Keratinocyte (primary cell): ENCODE data around the gene TECR. TPM values are rescaled to one million over a fixed set of nuclear protein-coding genes. Genes with fewer than 3 reads are reported as not detected.

ENCODE experiments used
- DNase-seq: peaks from one replicate; pipeline ENCODE4 v3.0.0-alpha.2; 2011; ENCODE audit warnings: low read depth, missing footprints, low spot score
- FAIRE-seq: peaks from 2 replicates; lab custom pipeline; 2011; peaks lifted over from hg19 to GRCh38; lab: Jason Lieb, UNC
- H2AFZ ChIP-seq: 2 replicates; pipeline ENCODE4 v1.6.0; 2012; ENCODE audit warnings: low read length, control low read depth, inconsistent platforms; ENCODE audit not compliant: control insufficient read depth
- H3K27ac ChIP-seq: 2 replicates; pipeline ENCODE4 v1.5.1; 2011; ENCODE audit warnings: low read length; ENCODE audit not compliant: control insufficient read depth, insufficient read depth
- H3K27me3 ChIP-seq: 3 replicates; pipeline ENCODE4 v1.6.0; 2011; ENCODE audit warnings: low read length; ENCODE audit not compliant: control insufficient read depth, insufficient read depth; ENCODE audit errors: extremely low read depth
- H3K36me3 ChIP-seq, 2 experiments: 2 replicates in 1 of 2; 3 replicates in 1 of 2; pipeline ENCODE4 v1.5.1; 2011; ENCODE audit warnings: low read length in 2 of 2, mild to moderate bottlenecking in 1 of 2; ENCODE audit not compliant: control insufficient read depth in 2 of 2, insufficient read depth in 2 of 2; ENCODE audit errors: extremely low read depth in 1 of 2
- H3K4me1 ChIP-seq: 3 replicates; pipeline ENCODE4 v1.5.1; 2011; ENCODE audit warnings: low read length; ENCODE audit not compliant: control insufficient read depth, insufficient read depth; ENCODE audit errors: extremely low read depth
- H3K4me2 ChIP-seq: 3 replicates; pipeline ENCODE4 v1.6.0; 2011; ENCODE audit warnings: low read depth, low read length; ENCODE audit not compliant: control insufficient read depth, insufficient read depth; ENCODE audit errors: extremely low read depth
- H3K4me3 ChIP-seq, 3 experiments: fragments of 200-600 bp in 1 of 3; sonication (generic) in 1 of 3; 2 replicates in 2 of 3; 3 replicates in 1 of 3; pipeline ENCODE4 v1.5.1; 2011 to 2016; ENCODE audit warnings: low read length in 3 of 3, mild to moderate bottlenecking in 3 of 3, control low read depth in 2 of 3, inconsistent platforms in 1 of 3, low read depth in 1 of 3, mixed read lengths in 1 of 3, mixed run types in 1 of 3, moderate library complexity in 1 of 3; ENCODE audit not compliant: control insufficient read depth in 2 of 3, insufficient read depth in 2 of 3; ENCODE audit errors: extremely low read depth in 1 of 3
- H3K79me2 ChIP-seq: 2 replicates; pipeline ENCODE4 v1.6.0; 2012; ENCODE audit warnings: low read length; ENCODE audit not compliant: control insufficient read depth, insufficient read depth
- H3K9ac ChIP-seq: 3 replicates; pipeline ENCODE4 v1.6.0; 2011; ENCODE audit warnings: low read length; ENCODE audit not compliant: control insufficient read depth, insufficient read depth; ENCODE audit errors: extremely low read depth
- H3K9me1 ChIP-seq: 3 replicates; pipeline ENCODE4 v1.6.0; 2011; ENCODE audit warnings: low read length; ENCODE audit not compliant: control insufficient read depth, insufficient read depth; ENCODE audit errors: extremely low read depth
- H3K9me3 ChIP-seq: 2 replicates; pipeline ENCODE4 v1.5.1; 2012; ENCODE audit warnings: low read depth, low read length; ENCODE audit not compliant: control insufficient read depth
- H4K20me1 ChIP-seq: 3 replicates; pipeline ENCODE4 v1.6.0; 2011; ENCODE audit warnings: low read length; ENCODE audit not compliant: control insufficient read depth, insufficient read depth; ENCODE audit errors: extremely low read depth
- EZH2 ChIP-seq: IDR thresholded peaks from one replicate; pipeline ENCODE4 v1.6.1; 2012; ENCODE audit warnings: inconsistent platforms, mild to moderate bottlenecking, low read length, moderate library complexity
- dilution Hi-C: fragments of 300-500 bp; cut with MboI; formaldehyde crosslinking; loops from one replicate; pipeline ENCODE4 v1.7.0; 2020; ENCODE audit warnings: low sequenced_read_pairs; ENCODE audit not compliant: extremely low pct_ligation_motif_present
- polyA plus RNA-seq, 5 experiments: library from polyadenylated mRNA; depleted of rRNA in 3 of 5; stranded (reverse) in 3 of 5; stranded (forward) in 1 of 5; unstranded in 1 of 5; fragments of >200 nt; gene quantifications; 1 replicate in 1 of 5; 2 replicates in 3 of 5; 3 replicates in 1 of 5; pipeline versions ENCODE4 v1.2.1 to v1.2.3, GENCODE V29; 2011 to 2012; ENCODE audit warnings: missing spikeins in 2 of 5, low read depth in 1 of 5, low replicate concordance in 1 of 5
- TF ChIP-seq, protein P1 (sequence below), 3 experiments: IDR thresholded peaks in 1 of 3; conservative IDR thresholded peaks in 1 of 3; optimal IDR thresholded peaks in 1 of 3; 2 replicates in 2 of 3; 3 replicates in 1 of 3; pipeline versions ENCODE3 to v1.5.1; 2011; ENCODE audit warnings: low read length in 3 of 3, mild to moderate bottlenecking in 3 of 3, moderate library complexity in 2 of 3, control low read depth in 1 of 3, inconsistent platforms in 1 of 3; ENCODE audit not compliant: insufficient read depth in 2 of 3; ENCODE audit errors: extremely low read depth in 1 of 3

TECR gene
- polyA plus RNA-seq, 1 donor (not counting 4 experiments of a cell fraction or from before 2014, with no cell fraction given), result 92.3 TPM

DNA sequence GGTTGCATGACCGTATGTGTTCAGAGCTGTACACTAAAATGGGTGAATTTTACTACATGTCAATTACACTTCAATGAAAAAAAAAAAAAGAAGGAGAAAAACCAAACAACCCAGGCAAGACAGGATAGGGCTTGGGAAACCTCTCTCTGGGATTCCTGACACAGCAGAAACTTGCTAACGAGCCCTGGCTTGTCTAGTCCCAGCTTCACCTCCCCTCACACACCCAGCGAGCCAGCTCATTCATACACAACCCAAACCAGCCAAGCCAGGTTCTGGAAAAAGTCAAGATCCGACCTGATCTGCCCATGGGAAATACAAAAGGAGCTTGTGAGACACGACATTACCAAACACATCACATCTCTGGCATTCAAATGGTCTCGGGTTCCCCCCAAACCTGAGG, 3.7 kb upstream of the TECR start:
- no peak for DNase-seq
- H3K4me2 ChIP-seq, result peak overlapping the region; percentile 95

DNA sequence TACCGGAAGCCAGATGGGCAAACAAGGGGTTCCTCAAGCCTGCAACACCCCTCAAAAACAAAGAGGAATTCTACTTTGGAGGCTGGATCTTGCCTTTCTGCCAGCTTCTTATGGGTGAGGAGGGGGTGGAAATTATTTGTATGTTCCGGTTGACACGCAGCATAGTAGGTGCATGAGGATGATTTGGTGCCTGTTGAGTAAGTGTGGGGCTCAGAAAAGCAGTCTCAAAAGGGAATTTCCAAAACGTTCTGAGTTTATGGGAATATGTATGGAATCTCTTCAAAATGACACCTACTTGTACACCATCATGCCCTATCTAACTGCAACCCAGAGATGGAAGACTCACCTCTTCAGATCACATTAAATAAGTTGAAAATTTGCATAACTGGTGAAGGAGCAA, 3.0 kb upstream of the TECR start:
- TF ChIP-seq, protein P1, sequence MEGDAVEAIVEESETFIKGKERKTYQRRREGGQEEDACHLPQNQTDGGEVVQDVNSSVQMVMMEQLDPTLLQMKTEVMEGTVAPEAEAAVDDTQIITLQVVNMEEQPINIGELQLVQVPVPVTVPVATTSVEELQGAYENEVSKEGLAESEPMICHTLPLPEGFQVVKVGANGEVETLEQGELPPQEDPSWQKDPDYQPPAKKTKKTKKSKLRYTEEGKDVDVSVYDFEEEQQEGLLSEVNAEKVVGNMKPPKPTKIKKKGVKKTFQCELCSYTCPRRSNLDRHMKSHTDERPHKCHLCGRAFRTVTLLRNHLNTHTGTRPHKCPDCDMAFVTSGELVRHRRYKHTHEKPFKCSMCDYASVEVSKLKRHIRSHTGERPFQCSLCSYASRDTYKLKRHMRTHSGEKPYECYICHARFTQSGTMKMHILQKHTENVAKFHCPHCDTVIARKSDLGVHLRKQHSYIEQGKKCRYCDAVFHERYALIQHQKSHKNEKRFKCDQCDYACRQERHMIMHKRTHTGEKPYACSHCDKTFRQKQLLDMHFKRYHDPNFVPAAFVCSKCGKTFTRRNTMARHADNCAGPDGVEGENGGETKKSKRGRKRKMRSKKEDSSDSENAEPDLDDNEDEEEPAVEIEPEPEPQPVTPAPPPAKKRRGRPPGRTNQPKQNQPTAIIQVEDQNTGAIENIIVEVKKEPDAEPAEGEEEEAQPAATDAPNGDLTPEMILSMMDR (optimal IDR thresholded peaks at IDR 0.05 in 1 of 3, IDR thresholded peaks at IDR 0.05 in 1 of 3, conservative IDR thresholded peaks at IDR 0.05 in 1 of 3; ENCODE audit: extremely low read depth in 1 of 3, insufficient read depth in 2 of 3, low read length in 3 of 3), result no peak
- TF ChIP-seq EZH2, result no peak
- dilution Hi-C loops, result no loop called here
- no peak for DNase-seq
- Histone ChIP-seq H3K27me3 (no peaks in the 10 kb centered on the region), H3K36me3 (no peaks in the 10 kb centered on the region), H3K4me3 (peak overlapping the region; percentile 10 to 54 (median 47)), H2AFZ (no peak overlapping the region), H3K4me1 (peaks cover 33% of the 10 kb centered on the region), H4K20me1 (no peaks in the 10 kb centered on the region), H3K9me3 (no peaks in the 10 kb centered on the region), H3K4me2 (peak overlapping the region; percentile 95), H3K9ac (peak overlapping the region; percentile 83), H3K27ac (peak overlapping the region; percentile 99), H3K79me2 (peaks cover 20% of the 10 kb centered on the region), H3K9me1 (peaks cover 2% of the 10 kb centered on the region)
- FAIRE-seq, result no peak

More for the DNA sequence above, 3.7 kb upstream of the TECR start:
- Histone ChIP-seq H3K79me2 (peaks cover 13% of the 10 kb centered on the region), H3K36me3 (no peaks in the 10 kb centered on the region), H3K27ac (peak overlapping the region; percentile 99), H3K4me1 (peaks cover 34% of the 10 kb centered on the region), H2AFZ (no peak overlapping the region), H3K9ac (peak overlapping the region; percentile 83), H3K9me1 (peaks cover 2% of the 10 kb centered on the region), H3K9me3 (no peaks in the 10 kb centered on the region), H4K20me1 (no peaks in the 10 kb centered on the region), H3K4me3 (peak overlapping the region in 2 of 3 experiments; percentile 47 to 54), H3K27me3 (no peaks in the 10 kb centered on the region)
- dilution Hi-C loops, result no loop called here
- peak; percentile 90 for FAIRE-seq
- TF ChIP-seq, protein P1 (optimal IDR thresholded peaks at IDR 0.05 in 1 of 3, IDR thresholded peaks at IDR 0.05 in 1 of 3, conservative IDR thresholded peaks at IDR 0.05 in 1 of 3; ENCODE audit: extremely low read depth in 1 of 3, insufficient read depth in 2 of 3, low read length in 3 of 3), result no peak
- TF ChIP-seq EZH2, result no peak
